HepG2 (cell line): Measurements from ENCODE around the gene PSMD2. TPM values are rescaled to one million over a fixed set of nuclear protein-coding genes. Genes with fewer than 3 reads are reported as not detected.

Source experiments
- ATAC-seq: fragments of 200-7000 bp; cut with Tn5 transposase; 3 replicates; pipeline ENCODE4 v1.9.1; 2020; ENCODE audit warnings: mild to moderate bottlenecking, moderate library complexity
- BruUV-seq: library from RNA; stranded (reverse); fragments of 400-500 nt; replicated peaks from 2 replicates; lab custom pipeline; 2021; lab: Mats Ljungman, UMichigan
- CTCF ChIA-PET: fragments of 300-600 bp; formaldehyde crosslinking; extraction: SDS; loops from one replicate; lab custom pipeline; 2021; ENCODE audit warnings: low total read pairs, inconsistent platforms, low intra/inter-chr PET ratio; lab: Yijun Ruan, JAX
- POLR2A ChIA-PET: fragments of 350-600 bp; sonication (Branson Sonifier 250); formaldehyde crosslinking; loops from one replicate; lab custom pipeline; 2020; ENCODE audit warnings: antibody characterized with exemption, inconsistent platforms; lab: Yijun Ruan, JAX
- DNase-seq: peaks from one replicate; pipeline ENCODE4 v3.0.0-alpha.2; 2015; ENCODE audit warnings: low spot score
- FAIRE-seq: peaks from 3 replicates; lab custom pipeline; 2011; peaks lifted over from hg19 to GRCh38; lab: Jason Lieb, UNC
- H2AFZ ChIP-seq: one replicate; pipeline ENCODE4 v1.6.1; 2011; ENCODE audit warnings: low read length, inconsistent platforms
- H3K27ac ChIP-seq: fragments of 300-600 bp; 3 replicates; pipeline ENCODE4 v1.8.0; 2011; ENCODE audit warnings: mixed run types, mild to moderate bottlenecking, mixed read lengths, low read length, inconsistent platforms; ENCODE audit not compliant: insufficient read depth; ENCODE audit errors: extremely low read length
- H3K27me3 ChIP-seq, 2 experiments: fragments of 200-600 bp in 1 of 2; 2 replicates in 1 of 2; 3 replicates in 1 of 2; pipeline versions ENCODE4 v1.6.0 to v1.8.0; 2011; ENCODE audit warnings: low read length in 2 of 2, mild to moderate bottlenecking in 2 of 2, moderate library complexity in 2 of 2, inconsistent platforms in 1 of 2; ENCODE audit not compliant: insufficient read depth in 2 of 2, control insufficient read depth in 1 of 2
- H3K36me3 ChIP-seq, 2 experiments: fragments of 200-600 bp in 1 of 2; replicated peaks in 1 of 2; 2 replicates in 1 of 2; 3 replicates in 1 of 2; pipeline versions ENCODE4 v1.5.1 to v1.8.0; 2011; ENCODE audit warnings: low read length in 2 of 2, inconsistent platforms in 1 of 2; ENCODE audit not compliant: insufficient read depth in 2 of 2, control insufficient read depth in 1 of 2
- H3K4me1 ChIP-seq: 2 replicates; pipeline ENCODE4 v1.5.1; 2012; ENCODE audit warnings: low read length, inconsistent platforms; ENCODE audit not compliant: insufficient read depth
- H3K4me2 ChIP-seq: 2 replicates; pipeline ENCODE4 v1.6.0; 2011; ENCODE audit warnings: low read depth, low read length, inconsistent platforms
- H3K4me3 ChIP-seq, 3 experiments: fragments of 200-600 bp in 1 of 3; sonication (generic), shearing (Covaris generic) in 1 of 3; replicated peaks in 1 of 3; 2 replicates each; pipeline ENCODE4 v1.5.1; 2011 to 2016; ENCODE audit warnings: low read length in 3 of 3, inconsistent platforms in 2 of 3, low read depth in 2 of 3, mild to moderate bottlenecking in 2 of 3, control low read depth in 1 of 3, mixed read lengths in 1 of 3; ENCODE audit not compliant: insufficient read depth in 1 of 3
- H3K79me2 ChIP-seq: one replicate; pipeline ENCODE4 v1.6.1; 2011; ENCODE audit warnings: low read length, inconsistent platforms; ENCODE audit not compliant: insufficient read depth
- H3K9ac ChIP-seq: 2 replicates; pipeline ENCODE4 v1.6.0; 2011; ENCODE audit warnings: mild to moderate bottlenecking, low read depth, low read length, inconsistent platforms; ENCODE audit not compliant: insufficient read depth
- H3K9me3 ChIP-seq: 2 replicates; pipeline ENCODE4 v1.5.1; 2012; ENCODE audit warnings: mild to moderate bottlenecking, low read length
- H4K20me1 ChIP-seq: 2 replicates; pipeline ENCODE4 v1.6.0; 2011; ENCODE audit warnings: inconsistent platforms, mild to moderate bottlenecking, low read length, moderate library complexity; ENCODE audit not compliant: insufficient read depth
- CEBPG ChIP-seq: IDR thresholded peaks from 2 replicates; pipeline ENCODE4 v1.6.1; 2016
- CENPBD1 ChIP-seq: sonication (generic); formaldehyde crosslinking; IDR thresholded peaks from 2 replicates; pipeline ENCODE4 v1.8.0; 2022; ENCODE audit warnings: missing genetic modification reagents, low read depth, mild to moderate bottlenecking, borderline replicate concordance
- GTF3A ChIP-seq: sonication (generic); formaldehyde crosslinking; conservative IDR thresholded peaks from 2 replicates; pipeline ENCODE4 v1.4.0; 2020; ENCODE audit warnings: mild to moderate bottlenecking, missing genetic modification reagents
- HBP1 ChIP-seq: IDR thresholded peaks from 2 replicates; pipeline ENCODE4 v1.6.1; 2016; ENCODE audit warnings: low read depth, control low read depth
- HDAC2 ChIP-seq: sonication (generic); formaldehyde crosslinking; IDR thresholded peaks from 2 replicates; pipeline ENCODE4 v1.4.0; 2020; ENCODE audit warnings: missing genetic modification reagents
- MATR3 ChIP-seq: sonication (generic); formaldehyde crosslinking; IDR thresholded peaks from 2 replicates; pipeline ENCODE4 v1.4.0; 2020; ENCODE audit warnings: missing genetic modification reagents
- MEIS1 ChIP-seq: sonication (generic); formaldehyde crosslinking; IDR thresholded peaks from 2 replicates; pipeline ENCODE4 v1.9.0; 2021; ENCODE audit warnings: mild to moderate bottlenecking, missing genetic modification reagents, moderate library complexity, borderline replicate concordance
- MIXL1 ChIP-seq: IDR thresholded peaks from 2 replicates; pipeline ENCODE4 v1.6.1; 2016
- MTF1 ChIP-seq: sonication (generic); formaldehyde crosslinking; IDR thresholded peaks from 2 replicates; pipeline ENCODE4 v1.5.0; 2020; ENCODE audit warnings: missing genetic modification reagents
- PRMT3 ChIP-seq: sonication (generic); formaldehyde crosslinking; IDR thresholded peaks from 2 replicates; pipeline ENCODE4 v1.8.1; 2022; ENCODE audit warnings: low read depth, mild to moderate bottlenecking, moderate library complexity, missing genetic modification reagents, borderline replicate concordance
- SKIL ChIP-seq: sonication (generic); formaldehyde crosslinking; IDR thresholded peaks from 2 replicates; pipeline ENCODE4 v1.8.0; 2022; ENCODE audit warnings: missing genetic modification reagents, mild to moderate bottlenecking, moderate library complexity, borderline replicate concordance
- SRSF9 ChIP-seq: fragments of 200-400 bp; formaldehyde crosslinking; IDR thresholded peaks from 2 replicates; pipeline ENCODE4 v1.6.1; 2018; ENCODE audit warnings: borderline replicate concordance, mild to moderate bottlenecking, low read depth, low read length; ENCODE audit not compliant: insufficient read depth, poor library complexity, severe bottlenecking
- TARDBP ChIP-seq: sonication (generic); formaldehyde crosslinking; IDR thresholded peaks from 2 replicates; pipeline ENCODE4 v1.8.0; 2022; ENCODE audit warnings: mild to moderate bottlenecking, missing genetic modification reagents
- TP53 ChIP-seq: sonication (generic); formaldehyde crosslinking; conservative IDR thresholded peaks from 2 replicates; pipeline ENCODE4 v1.4.0; 2020; ENCODE audit warnings: missing genetic modification reagents
- ZNF263 ChIP-seq: sonication (generic); formaldehyde crosslinking; IDR thresholded peaks from 2 replicates; pipeline ENCODE4 v1.4.0; 2020; ENCODE audit warnings: missing genetic modification reagents
- ZNF577 ChIP-seq: sonication (generic); formaldehyde crosslinking; IDR thresholded peaks from 2 replicates; pipeline ENCODE4 v1.4.0; 2020; ENCODE audit warnings: mild to moderate bottlenecking, low read depth, missing genetic modification reagents, borderline replicate concordance
- ZNF660 ChIP-seq: sonication (generic); formaldehyde crosslinking; IDR thresholded peaks from 2 replicates; pipeline ENCODE4 v1.5.1; 2020; ENCODE audit warnings: mild to moderate bottlenecking, low read depth, missing genetic modification reagents, borderline replicate concordance
- WGBS: methylation state at CpG from one replicate; pipeline ENCODE4 v1.1.6; 2017; ENCODE audit warnings: low lambda C conversion rate; 5-methylcytosine and 5-hydroxymethylcytosine counted together
- in situ Hi-C: cut with HindIII; loops from 2 replicates; pipeline ENCODE4 v1.10.0; 2017; ENCODE audit warnings: low pct_unique_long_range_greater_than_20kb; ENCODE audit not compliant: extremely low pct_ligation_motif_present
- intact Hi-C: fragments of 100-400 bp; cut with micrococcal nuclease; formaldehyde crosslinking; loops from one replicate; pipeline ENCODE4 v1.10.0; 2022; ENCODE audit not compliant: unreplicated experiment
- polyA plus RNA-seq, 8 experiments: library from polyadenylated mRNA; depleted of rRNA in 3 of 8; stranded (reverse) in 7 of 8; unstranded in 1 of 8; fragments of >200 nt; fragmentation: Illumina TruSeq in 4 of 8; extraction: Trizol in 4 of 8; gene quantifications; 2 replicates each; pipeline versions ENCODE4 v1.2.1 to v1.2.3, GENCODE V29; 2011 to 2016; ENCODE audit warnings: low read depth in 4 of 8, missing spikeins in 1 of 8, mixed read lengths in 1 of 8; ENCODE audit not compliant: insufficient read depth in 1 of 8
- total RNA-seq, 5 experiments: library from RNA; depleted of rRNA; stranded (reverse); fragments of >200 nt; fragmentation: Illumina TruSeq; extraction: Trizol; gene quantifications; 2 replicates each; pipeline ENCODE4 v1.2.3, GENCODE V29; 2016; ENCODE audit warnings: low read depth in 1 of 5

The PSMD2 gene
- total and polyA plus RNA-seq, 2 of the 13 experiments (the other 11 are each of a cell fraction or from before 2014, with no cell fraction given), result 125 to 200 TPM

GRCh38 chr3:184250167-184250828, 48.7 kb upstream of the PSMD2 start:
- no TSS peak for BruUV-seq
- 30% methylated on average over 10 of the region's 20 CpGs for WGBS
- intact Hi-C loops (loop anchor here (1.0 kb wide), 1 partner anchor 39 kb away; no protein-coding TSS in a partner anchor), in situ Hi-C loops (no loop called here)
- CTCF ChIA-PET, result interaction anchor here (0.7 to 1.9 kb wide), 4 partner anchors 21 to 211 kb away, joined by 3 to 6 read pairs (median 4); partner anchors contain the start of gene VWA5B2
- H3K9me3 ChIP-seq, result no peaks in the 10 kb centered on the region
- DNase-seq (peak; percentile 90), FAIRE-seq (peak; percentile 93), ATAC-seq (peak; percentile 81)
- H3K27me3 ChIP-seq, result peaks cover 0 to 4% of the 10 kb centered on the region in 2 experiments; a peak in 1 of 5 replicates
- peak overlapping the region; percentile 99 for H3K9ac ChIP-seq
- H3K27ac ChIP-seq, result peak overlapping the region; percentile 93
- peak overlapping the region; percentile 76 to 89 (median 80) for H3K4me3 ChIP-seq
- H3K4me2 ChIP-seq, result peak overlapping the region; percentile 81
- H4K20me1 ChIP-seq, result no peaks in the 10 kb centered on the region
- H3K4me1 ChIP-seq, result peaks cover 20% of the 10 kb centered on the region
- peaks cover 2 to 9% of the 10 kb centered on the region in 2 experiments; a peak in 3 of 5 replicates for H3K36me3 ChIP-seq
- POLR2A ChIA-PET, result interaction anchor here (0.8 to 1.2 kb wide), 3 partner anchors 10 to 64 kb away, joined by 3 to 8 read pairs (median 4); partner anchors contain the start of genes ABCF3 and CAMK2N2
- H3K79me2 ChIP-seq, result peaks cover 10% of the 10 kb centered on the region
- H2AFZ ChIP-seq, result peak overlapping the region; percentile 43
- TF ChIP-seq MIXL1 (CRISPR knock-in tag), result no peak
- no peak for TF ChIP-seq PRMT3
- TF ChIP-seq MEIS1 (CRISPR knock-in tag), result no peak
- no peak for TF ChIP-seq ZNF577 (CRISPR knock-in tag)
- no peak for TF ChIP-seq GTF3A
- TF ChIP-seq CENPBD1 (CRISPR knock-in tag), result no peak
- no peak for TF ChIP-seq ZNF263 (CRISPR knock-in tag)
- TF ChIP-seq CEBPG, result 0 out of 2 replicates have a peak, but pooled peaks have one; percentile 23
- 0 out of 2 replicates have a peak, but pooled peaks have one; percentile 9 for TF ChIP-seq MTF1
- 0 out of 2 replicates have a peak, but pooled peaks have one; percentile 16 for TF ChIP-seq TARDBP
- TF ChIP-seq SRSF9, result no peak
- TF ChIP-seq HDAC2 (CRISPR knock-in tag), result no peak
- no peak for TF ChIP-seq SKIL (CRISPR knock-in tag)
- TF ChIP-seq ZNF660 (CRISPR knock-in tag), result no peak
- TF ChIP-seq HBP1 (CRISPR knock-in tag), result 0 out of 2 replicates have a peak, but pooled peaks have one; percentile 66
- TF ChIP-seq MATR3 (CRISPR knock-in tag), result no peak
- TF ChIP-seq TP53, result no peak
